GM23338 (cell line): ENCODE measurements around the gene EFCAB6.

Experiments
- CREB1 ChIP-seq: fragments of 250-450 bp; sonication (Bioruptor Pico); IDR thresholded peaks from 2 replicates; pipeline ENCODE4 v1.5.0; 2020; ENCODE audit warnings: low read depth, mild to moderate bottlenecking, moderate library complexity
- ETS1 ChIP-seq: IDR thresholded peaks from 2 replicates; pipeline ENCODE4 v1.6.1; 2016; ENCODE audit warnings: antibody characterized with exemption
- EZH2 ChIP-seq: fragments of 200-600 bp; sonication (generic); IDR thresholded peaks from one replicate; pipeline ENCODE4 v1.8.0; 2017; ENCODE audit warnings: antibody characterized with exemption, mild to moderate bottlenecking, low read depth; ENCODE audit not compliant: unreplicated experiment
- EZH2phosphoT487 ChIP-seq: fragments of 200-600 bp; sonication (generic); IDR thresholded peaks from one replicate; pipeline ENCODE4 v1.8.1; 2018; ENCODE audit warnings: antibody characterized with exemption; ENCODE audit not compliant: unreplicated experiment
- JUNB ChIP-seq: IDR thresholded peaks from one replicate; pipeline ENCODE4 v1.6.1; 2016; ENCODE audit warnings: antibody characterized with exemption; ENCODE audit not compliant: unreplicated experiment
- NANOG ChIP-seq: IDR thresholded peaks from 2 replicates; pipeline ENCODE4 v1.6.1; 2016; ENCODE audit warnings: antibody characterized with exemption, borderline replicate concordance
- POLR2AphosphoS5 ChIP-seq: IDR thresholded peaks from 2 replicates; pipeline ENCODE4 v1.6.1; 2016; ENCODE audit warnings: antibody characterized with exemption, low read depth
- REST ChIP-seq: IDR thresholded peaks from one replicate; pipeline ENCODE4 v1.6.1; 2018; ENCODE audit warnings: antibody characterized with exemption; ENCODE audit not compliant: unreplicated experiment
- ZNF331 ChIP-seq: fragments of 250-450 bp; sonication (Bioruptor Pico); IDR thresholded peaks from 2 replicates; pipeline ENCODE4 v1.5.0; 2020; ENCODE audit warnings: low read depth, mild to moderate bottlenecking, moderate library complexity
- TF ChIP-seq, protein P1 (sequence below), 2 experiments: fragments of 200-600 bp in 1 of 2; sonication (generic) in 1 of 2; conservative IDR thresholded peaks; 2 replicates each; pipeline versions ENCODE4 v1.5.1 to v1.6.1; 2016 to 2017; ENCODE audit warnings: antibody characterized with exemption in 2 of 2, low read depth in 2 of 2, mild to moderate bottlenecking in 2 of 2, moderate library complexity in 1 of 2
- TF ChIP-seq, protein P2 (sequence below): fragments of 250-450 bp; sonication (Bioruptor Pico); IDR thresholded peaks from 2 replicates; pipeline ENCODE4 v1.5.0; 2020; ENCODE audit warnings: mild to moderate bottlenecking, moderate library complexity

DNA sequence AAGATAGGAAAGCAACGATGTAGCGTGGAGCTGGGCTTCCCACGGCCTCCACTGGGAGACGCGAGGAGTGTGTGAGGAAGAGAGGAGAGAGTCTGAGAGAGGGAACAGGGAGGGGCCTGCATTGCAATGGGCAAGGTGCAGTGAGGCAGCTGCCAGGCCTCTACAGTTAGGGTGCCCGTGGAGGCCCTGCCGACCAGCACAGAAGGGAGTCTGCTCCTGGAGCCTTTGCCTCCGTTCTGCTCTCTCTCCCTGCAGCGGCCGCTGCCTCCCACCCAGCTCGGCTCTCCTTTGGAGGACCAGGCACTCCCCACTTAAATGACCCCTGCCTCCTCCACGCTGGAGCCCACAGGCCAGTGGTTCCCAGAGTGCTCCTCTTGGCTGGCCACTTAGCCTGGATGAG, 181.7 kb downstream of the EFCAB6 start:
- TF ChIP-seq, protein P1, sequence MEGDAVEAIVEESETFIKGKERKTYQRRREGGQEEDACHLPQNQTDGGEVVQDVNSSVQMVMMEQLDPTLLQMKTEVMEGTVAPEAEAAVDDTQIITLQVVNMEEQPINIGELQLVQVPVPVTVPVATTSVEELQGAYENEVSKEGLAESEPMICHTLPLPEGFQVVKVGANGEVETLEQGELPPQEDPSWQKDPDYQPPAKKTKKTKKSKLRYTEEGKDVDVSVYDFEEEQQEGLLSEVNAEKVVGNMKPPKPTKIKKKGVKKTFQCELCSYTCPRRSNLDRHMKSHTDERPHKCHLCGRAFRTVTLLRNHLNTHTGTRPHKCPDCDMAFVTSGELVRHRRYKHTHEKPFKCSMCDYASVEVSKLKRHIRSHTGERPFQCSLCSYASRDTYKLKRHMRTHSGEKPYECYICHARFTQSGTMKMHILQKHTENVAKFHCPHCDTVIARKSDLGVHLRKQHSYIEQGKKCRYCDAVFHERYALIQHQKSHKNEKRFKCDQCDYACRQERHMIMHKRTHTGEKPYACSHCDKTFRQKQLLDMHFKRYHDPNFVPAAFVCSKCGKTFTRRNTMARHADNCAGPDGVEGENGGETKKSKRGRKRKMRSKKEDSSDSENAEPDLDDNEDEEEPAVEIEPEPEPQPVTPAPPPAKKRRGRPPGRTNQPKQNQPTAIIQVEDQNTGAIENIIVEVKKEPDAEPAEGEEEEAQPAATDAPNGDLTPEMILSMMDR (conservative IDR thresholded peaks at IDR 0.05; ENCODE audit: low read depth in 2 of 2), result no peak
- TF ChIP-seq EZH2 (no peak), CREB1 (CRISPR knock-in tag) (no peak), POLR2AphosphoS5 (no peak), ZNF331 (CRISPR knock-in tag) (no peak), REST (no peak), NANOG (no peak), EZH2phosphoT487 (no peak), ETS1 (no peak), JUNB (no peak)
- TF ChIP-seq, protein P2, sequence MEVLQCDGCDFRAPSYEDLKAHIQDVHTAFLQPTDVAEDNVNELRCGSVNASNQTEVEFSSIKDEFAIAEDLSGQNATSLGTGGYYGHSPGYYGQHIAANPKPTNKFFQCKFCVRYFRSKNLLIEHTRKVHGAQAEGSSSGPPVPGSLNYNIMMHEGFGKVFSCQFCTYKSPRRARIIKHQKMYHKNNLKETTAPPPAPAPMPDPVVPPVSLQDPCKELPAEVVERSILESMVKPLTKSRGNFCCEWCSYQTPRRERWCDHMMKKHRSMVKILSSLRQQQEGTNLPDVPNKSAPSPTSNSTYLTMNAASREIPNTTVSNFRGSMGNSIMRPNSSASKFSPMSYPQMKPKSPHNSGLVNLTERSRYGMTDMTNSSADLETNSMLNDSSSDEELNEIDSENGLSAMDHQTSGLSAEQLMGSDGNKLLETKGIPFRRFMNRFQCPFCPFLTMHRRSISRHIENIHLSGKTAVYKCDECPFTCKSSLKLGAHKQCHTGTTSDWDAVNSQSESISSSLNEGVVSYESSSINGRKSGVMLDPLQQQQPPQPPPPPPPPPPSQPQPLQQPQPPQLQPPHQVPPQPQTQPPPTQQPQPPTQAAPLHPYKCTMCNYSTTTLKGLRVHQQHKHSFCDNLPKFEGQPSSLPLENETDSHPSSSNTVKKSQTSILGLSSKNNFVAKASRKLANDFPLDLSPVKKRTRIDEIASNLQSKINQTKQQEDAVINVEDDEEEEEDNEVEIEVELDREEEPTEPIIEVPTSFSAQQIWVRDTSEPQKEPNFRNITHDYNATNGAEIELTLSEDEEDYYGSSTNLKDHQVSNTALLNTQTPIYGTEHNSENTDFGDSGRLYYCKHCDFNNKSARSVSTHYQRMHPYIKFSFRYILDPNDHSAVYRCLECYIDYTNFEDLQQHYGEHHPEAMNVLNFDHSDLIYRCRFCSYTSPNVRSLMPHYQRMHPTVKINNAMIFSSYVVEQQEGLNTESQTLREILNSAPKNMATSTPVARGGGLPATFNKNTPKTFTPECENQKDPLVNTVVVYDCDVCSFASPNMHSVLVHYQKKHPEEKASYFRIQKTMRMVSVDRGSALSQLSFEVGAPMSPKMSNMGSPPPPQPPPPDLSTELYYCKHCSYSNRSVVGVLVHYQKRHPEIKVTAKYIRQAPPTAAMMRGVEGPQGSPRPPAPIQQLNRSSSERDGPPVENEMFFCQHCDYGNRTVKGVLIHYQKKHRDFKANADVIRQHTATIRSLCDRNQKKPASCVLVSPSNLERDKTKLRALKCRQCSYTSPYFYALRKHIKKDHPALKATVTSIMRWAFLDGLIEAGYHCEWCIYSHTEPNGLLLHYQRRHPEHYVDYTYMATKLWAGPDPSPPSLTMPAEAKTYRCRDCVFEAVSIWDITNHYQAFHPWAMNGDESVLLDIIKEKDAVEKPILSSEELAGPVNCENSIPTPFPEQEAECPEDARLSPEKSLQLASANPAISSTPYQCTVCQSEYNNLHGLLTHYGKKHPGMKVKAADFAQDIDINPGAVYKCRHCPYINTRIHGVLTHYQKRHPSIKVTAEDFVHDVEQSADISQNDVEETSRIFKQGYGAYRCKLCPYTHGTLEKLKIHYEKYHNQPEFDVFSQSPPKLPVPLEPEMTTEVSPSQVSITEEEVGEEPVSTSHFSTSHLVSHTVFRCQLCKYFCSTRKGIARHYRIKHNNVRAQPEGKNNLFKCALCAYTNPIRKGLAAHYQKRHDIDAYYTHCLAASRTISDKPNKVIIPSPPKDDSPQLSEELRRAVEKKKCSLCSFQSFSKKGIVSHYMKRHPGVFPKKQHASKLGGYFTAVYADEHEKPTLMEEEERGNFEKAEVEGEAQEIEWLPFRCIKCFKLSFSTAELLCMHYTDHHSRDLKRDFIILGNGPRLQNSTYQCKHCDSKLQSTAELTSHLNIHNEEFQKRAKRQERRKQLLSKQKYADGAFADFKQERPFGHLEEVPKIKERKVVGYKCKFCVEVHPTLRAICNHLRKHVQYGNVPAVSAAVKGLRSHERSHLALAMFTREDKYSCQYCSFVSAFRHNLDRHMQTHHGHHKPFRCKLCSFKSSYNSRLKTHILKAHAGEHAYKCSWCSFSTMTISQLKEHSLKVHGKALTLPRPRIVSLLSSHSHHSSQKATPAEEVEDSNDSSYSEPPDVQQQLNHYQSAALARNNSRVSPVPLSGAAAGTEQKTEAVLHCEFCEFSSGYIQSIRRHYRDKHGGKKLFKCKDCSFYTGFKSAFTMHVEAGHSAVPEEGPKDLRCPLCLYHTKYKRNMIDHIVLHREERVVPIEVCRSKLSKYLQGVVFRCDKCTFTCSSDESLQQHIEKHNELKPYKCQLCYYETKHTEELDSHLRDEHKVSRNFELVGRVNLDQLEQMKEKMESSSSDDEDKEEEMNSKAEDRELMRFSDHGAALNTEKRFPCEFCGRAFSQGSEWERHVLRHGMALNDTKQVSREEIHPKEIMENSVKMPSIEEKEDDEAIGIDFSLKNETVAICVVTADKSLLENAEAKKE (CRISPR knock-in tag), result no peak
